ENCODE data around the gene SLK.

- no peak for TF ChIP-seq CTCF (IDR thresholded peaks at IDR 0.05)
- TF ChIP-seq EP300 (IDR thresholded peaks at IDR 0.05): no peak
These were observed 41.3 kb upstream of the SLK start for GRCh38 chr10:103925591-103925990.
